Hepatocyte (in vitro differentiated cells): ENCODE measurements around the gene SBF1. TPM values are rescaled to one million over a fixed set of nuclear protein-coding genes. Genes with fewer than 3 reads are reported as not detected.

Source experiments
- DNase-seq: peaks from one replicate; pipeline ENCODE4 v3.0.0-alpha.2; 2016; ENCODE audit warnings: low spot score
- H2AFZ ChIP-seq: fragments of 200-600 bp; sonication (generic); 2 replicates; pipeline ENCODE4 v1.6.0; 2016; ENCODE audit warnings: antibody characterized with exemption, mild to moderate bottlenecking
- H3K27ac ChIP-seq: fragments of 200-600 bp; sonication (generic); 2 replicates; pipeline ENCODE4 v1.5.1; 2016; ENCODE audit warnings: mild to moderate bottlenecking
- H3K27me3 ChIP-seq: fragments of 200-600 bp; sonication (generic); 2 replicates; pipeline ENCODE4 v1.6.1; 2016
- H3K36me3 ChIP-seq: fragments of 200-600 bp; sonication (generic); replicated peaks from 2 replicates; pipeline ENCODE4 v1.5.1; 2016; ENCODE audit warnings: low read depth; ENCODE audit not compliant: insufficient read depth
- H3K4me1 ChIP-seq: fragments of 200-600 bp; sonication (generic); 2 replicates; pipeline ENCODE4 v1.5.1; 2016; ENCODE audit warnings: mild to moderate bottlenecking, moderate library complexity; ENCODE audit not compliant: insufficient read depth
- H3K4me2 ChIP-seq: fragments of 200-600 bp; sonication (generic); 2 replicates; pipeline ENCODE4 v1.6.0; 2016
- H3K4me3 ChIP-seq: fragments of 200-600 bp; sonication (generic); 2 replicates; pipeline ENCODE4 v1.5.1; 2016; ENCODE audit warnings: mild to moderate bottlenecking
- H3K79me2 ChIP-seq: fragments of 200-600 bp; sonication (generic); 2 replicates; pipeline ENCODE4 v1.6.0; 2017; ENCODE audit warnings: mild to moderate bottlenecking
- H3K9me2 ChIP-seq: fragments of 200-600 bp; sonication (generic); replicated peaks from 2 replicates; pipeline ENCODE4 v1.6.0; 2017; ENCODE audit warnings: mild to moderate bottlenecking; ENCODE audit not compliant: insufficient read depth
- H3K9me3 ChIP-seq: fragments of 200-600 bp; sonication (generic); 2 replicates; pipeline ENCODE4 v1.5.1; 2016; ENCODE audit warnings: low read depth, mild to moderate bottlenecking
- H4K20me1 ChIP-seq: fragments of 200-600 bp; sonication (generic); 2 replicates; pipeline ENCODE4 v1.6.0; 2016; ENCODE audit warnings: mild to moderate bottlenecking; ENCODE audit not compliant: insufficient read depth, poor library complexity, severe bottlenecking
- EZH2 ChIP-seq: fragments of 200-600 bp; sonication (generic); IDR thresholded peaks from 2 replicates; pipeline ENCODE4 v1.6.1; 2016; ENCODE audit warnings: antibody characterized with exemption, mild to moderate bottlenecking, borderline replicate concordance
- EZH2phosphoT487 ChIP-seq: fragments of 200-600 bp; sonication (generic); IDR thresholded peaks from one replicate; pipeline ENCODE4 v1.6.1; 2018; ENCODE audit warnings: antibody characterized with exemption, mild to moderate bottlenecking, low read depth, moderate library complexity; ENCODE audit not compliant: unreplicated experiment, severe bottlenecking
- WGBS: methylation state at CpG from one replicate; pipeline ENCODE4 v1.1.6; 2016; ENCODE audit warnings: low lambda C conversion rate; ENCODE audit errors: missing lambda C conversion rate; 5-methylcytosine and 5-hydroxymethylcytosine counted together
- polyA plus RNA-seq: library from polyadenylated mRNA; unstranded; fragments of >200 nt; fragmentation: Nextera tagmentation; extraction: Ambion mirVana; gene quantifications from 2 replicates; pipeline ENCODE4 v1.2.1, GENCODE V29; 2016
- total RNA-seq: library from RNA; depleted of rRNA; stranded (reverse); fragments of >200 nt; gene quantifications from 2 replicates; pipeline ENCODE4 v1.2.3, GENCODE V29; 2014
- TF ChIP-seq, protein P1 (sequence below): fragments of 200-600 bp; sonication (generic); IDR thresholded peaks from 2 replicates; pipeline ENCODE4 v1.5.1; 2016; ENCODE audit warnings: antibody characterized with exemption, mild to moderate bottlenecking; ENCODE audit not compliant: poor library complexity

The SBF1 gene
- total and polyA plus RNA-seq, 2 experiments from 2014 or later = 34.5 to 49.5 TPM

DNA sequence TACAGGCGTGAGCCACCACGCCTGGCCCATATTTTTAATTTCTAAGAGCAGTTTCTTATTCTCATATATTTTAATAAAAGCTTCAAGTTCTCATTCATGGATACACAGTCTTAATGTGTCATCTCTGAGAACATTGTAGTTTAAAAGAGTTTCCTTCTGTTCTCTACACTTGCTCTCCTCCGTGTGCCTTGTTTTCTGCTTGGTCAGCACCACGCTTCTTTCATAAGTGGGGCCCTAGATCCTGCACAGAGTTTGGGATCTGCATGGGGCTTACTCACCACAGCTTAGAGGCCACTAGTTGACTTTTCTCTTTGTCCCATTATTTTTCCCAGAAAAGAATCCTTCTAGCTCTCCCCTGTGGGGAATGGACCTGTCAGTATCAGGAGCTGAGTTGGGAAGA lies 72.9 kb downstream of the SBF1 start:
- H3K4me2 ChIP-seq = no peak overlapping the region
- H3K27ac ChIP-seq = no peak overlapping the region
- no peaks in the 10 kb centered on the region for H3K9me3 ChIP-seq
- TF ChIP-seq, protein P1, sequence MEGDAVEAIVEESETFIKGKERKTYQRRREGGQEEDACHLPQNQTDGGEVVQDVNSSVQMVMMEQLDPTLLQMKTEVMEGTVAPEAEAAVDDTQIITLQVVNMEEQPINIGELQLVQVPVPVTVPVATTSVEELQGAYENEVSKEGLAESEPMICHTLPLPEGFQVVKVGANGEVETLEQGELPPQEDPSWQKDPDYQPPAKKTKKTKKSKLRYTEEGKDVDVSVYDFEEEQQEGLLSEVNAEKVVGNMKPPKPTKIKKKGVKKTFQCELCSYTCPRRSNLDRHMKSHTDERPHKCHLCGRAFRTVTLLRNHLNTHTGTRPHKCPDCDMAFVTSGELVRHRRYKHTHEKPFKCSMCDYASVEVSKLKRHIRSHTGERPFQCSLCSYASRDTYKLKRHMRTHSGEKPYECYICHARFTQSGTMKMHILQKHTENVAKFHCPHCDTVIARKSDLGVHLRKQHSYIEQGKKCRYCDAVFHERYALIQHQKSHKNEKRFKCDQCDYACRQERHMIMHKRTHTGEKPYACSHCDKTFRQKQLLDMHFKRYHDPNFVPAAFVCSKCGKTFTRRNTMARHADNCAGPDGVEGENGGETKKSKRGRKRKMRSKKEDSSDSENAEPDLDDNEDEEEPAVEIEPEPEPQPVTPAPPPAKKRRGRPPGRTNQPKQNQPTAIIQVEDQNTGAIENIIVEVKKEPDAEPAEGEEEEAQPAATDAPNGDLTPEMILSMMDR = no peak
- no peak for TF ChIP-seq EZH2phosphoT487
- TF ChIP-seq EZH2 = no peak
- no peaks in the 10 kb centered on the region for H3K9me2 ChIP-seq
- no peaks in the 10 kb centered on the region for H3K36me3 ChIP-seq
- 98% methylated on average over 4 of the region's 4 CpGs for WGBS
- no peak overlapping the region for H3K4me3 ChIP-seq
- no peak for DNase-seq
- H3K4me1 ChIP-seq = peaks cover 12% of the 10 kb centered on the region
- H4K20me1 ChIP-seq = peaks cover 41% of the 10 kb centered on the region
- H3K27me3 ChIP-seq = no peaks in the 10 kb centered on the region
- no peak overlapping the region for H2AFZ ChIP-seq
- peaks cover 34% of the 10 kb centered on the region for H3K79me2 ChIP-seq

DNA sequence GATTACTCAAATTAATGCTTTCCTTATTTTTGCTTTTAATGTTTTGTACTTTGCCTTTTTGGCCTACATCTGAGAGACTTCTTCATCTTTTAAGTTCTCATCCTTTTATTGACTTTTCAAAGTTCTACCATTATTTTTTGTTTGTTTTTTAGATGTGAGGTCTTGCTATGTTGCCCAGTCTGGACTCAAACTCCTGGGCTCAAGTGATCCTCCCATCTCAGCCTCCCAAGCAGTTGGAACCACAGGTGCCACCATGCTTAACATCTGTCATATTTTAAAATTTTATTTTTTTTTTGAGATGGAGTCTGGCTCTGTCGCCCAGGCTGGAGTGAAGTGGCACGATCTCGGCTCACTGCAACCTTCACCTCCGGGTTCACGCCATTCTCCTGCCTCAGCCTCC lies 73.9 kb downstream of the SBF1 start:
- 97% methylated on average over 5 of the region's 5 CpGs for WGBS
- H3K9me3 ChIP-seq = no peaks in the 10 kb centered on the region
- no peak overlapping the region for H3K4me2 ChIP-seq
- TF ChIP-seq, protein P1 = no peak
- TF ChIP-seq EZH2 (no peak), EZH2phosphoT487 (no peak)
- no peak overlapping the region for H2AFZ ChIP-seq
- H3K36me3 ChIP-seq = no peaks in the 10 kb centered on the region
- H3K9me2 ChIP-seq = no peaks in the 10 kb centered on the region
- H4K20me1 ChIP-seq = peaks cover 44% of the 10 kb centered on the region
- H3K79me2 ChIP-seq = peaks cover 34% of the 10 kb centered on the region
- no peak overlapping the region for H3K4me3 ChIP-seq
- no peak overlapping the region for H3K27ac ChIP-seq
- peaks cover 17% of the 10 kb centered on the region for H3K4me1 ChIP-seq
- DNase-seq = no peak
- no peaks in the 10 kb centered on the region for H3K27me3 ChIP-seq

DNA sequence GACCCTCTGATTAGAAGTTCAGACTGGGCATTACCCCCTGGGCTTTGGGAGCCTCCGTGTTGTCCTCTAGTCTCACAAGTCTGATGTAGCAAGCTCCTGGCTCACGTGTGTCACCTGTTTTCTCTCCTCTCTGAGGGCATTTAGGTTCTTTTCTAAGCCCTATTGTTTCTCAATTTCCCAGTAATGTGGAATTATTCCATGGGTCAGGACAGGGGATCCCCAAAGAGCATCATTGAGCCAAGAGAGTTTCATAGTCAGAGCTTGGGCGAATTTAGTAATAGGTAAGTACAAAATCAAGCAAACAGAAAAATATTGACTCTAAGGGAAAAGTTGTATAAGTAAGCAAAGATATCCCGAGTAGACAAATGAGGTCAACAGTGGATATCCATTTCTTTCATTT lies 74.4 kb downstream of the SBF1 start:
- Histone ChIP-seq H4K20me1 (peaks cover 44% of the 10 kb centered on the region), H3K9me3 (no peaks in the 10 kb centered on the region), H3K4me1 (peaks cover 17% of the 10 kb centered on the region), H3K4me2 (no peak overlapping the region), H3K36me3 (no peaks in the 10 kb centered on the region), H3K27ac (no peak overlapping the region), H3K27me3 (no peaks in the 10 kb centered on the region), H3K4me3 (no peak overlapping the region), H3K79me2 (peaks cover 34% of the 10 kb centered on the region), H3K9me2 (no peaks in the 10 kb centered on the region), H2AFZ (no peak overlapping the region)
- WGBS = 86% methylated on average over 4 of the region's 4 CpGs
- TF ChIP-seq EZH2 = no peak
- TF ChIP-seq, protein P1 = no peak
- no peak for TF ChIP-seq EZH2phosphoT487
- no peak for DNase-seq
